SH-SY5Y (cell line): ENCODE measurements around the gene ZNF48.

Source experiments
- GATA2 ChIP-seq: IDR thresholded peaks from 2 replicates; pipeline ENCODE4 v1.6.1; 2011; ENCODE audit warnings: mild to moderate bottlenecking, low read depth, low read length
- GATA3 ChIP-seq: IDR thresholded peaks from 2 replicates; pipeline ENCODE4 v1.6.1; 2011; ENCODE audit warnings: low read depth, mild to moderate bottlenecking, low read length, moderate library complexity

The ZNF48 gene

GRCh38 chr16:30355144-30355953, 39.9 kb upstream of the ZNF48 start, which contains the start of gene CD2BP2:
CD2BP2 (minus strand) TSS chr16:30355308; CDS start chr16:30354681, 627 bp downstream.
- TF ChIP-seq GATA3 (no peak), GATA2 (peak; percentile 47)

- TF ChIP-seq GATA3, result no peak
- TF ChIP-seq GATA2, result no peak
These were observed 39.3 kb upstream of the ZNF48 start for GRCh38 chr16:30355954-30356308.

GRCh38 chr16:30356401-30357084, 38.7 kb upstream of the ZNF48 start:
- TF ChIP-seq GATA3 (no peak), GATA2 (no peak)

- TF ChIP-seq GATA3, result no peak
- TF ChIP-seq GATA2, result no peak
These were observed 38.0 kb upstream of the ZNF48 start for GRCh38 chr16:30357085-30357714.

- TF ChIP-seq GATA3 (no peak), GATA2 (no peak)
These were observed 37.3 kb upstream of the ZNF48 start for GRCh38 chr16:30357715-30358576.

GRCh38 chr16:30358577-30358936, 36.7 kb upstream of the ZNF48 start:
- TF ChIP-seq GATA3 (no peak), GATA2 (no peak)

- TF ChIP-seq GATA3, result no peak
- TF ChIP-seq GATA2, result no peak
These were observed 36.0 kb upstream of the ZNF48 start for GRCh38 chr16:30358990-30359870.

GRCh38 chr16:30359871-30360170, 35.4 kb upstream of the ZNF48 start:
- no peak for TF ChIP-seq GATA3
- TF ChIP-seq GATA2, result no peak

- TF ChIP-seq GATA3 (no peak), GATA2 (no peak)
These were observed 34.0 kb upstream of the ZNF48 start for GRCh38 chr16:30361180-30361579.

GRCh38 chr16:30365200-30365599, 30.0 kb upstream of the ZNF48 start:
- no peak for TF ChIP-seq GATA3
- no peak for TF ChIP-seq GATA2

GRCh38 chr16:30366511-30366910, 28.7 kb upstream of the ZNF48 start:
- no peak for TF ChIP-seq GATA2
- TF ChIP-seq GATA3, result no peak

GRCh38 chr16:30367349-30368009, 27.7 kb upstream of the ZNF48 start:
- TF ChIP-seq GATA3 (no peak), GATA2 (no peak)

- TF ChIP-seq GATA3 (no peak), GATA2 (no peak)
These were observed 27.0 kb upstream of the ZNF48 start for GRCh38 chr16:30368122-30368791.
